ENCODE measurements around the gene ARHGDIB.

ARHGDIB gene

DNA sequence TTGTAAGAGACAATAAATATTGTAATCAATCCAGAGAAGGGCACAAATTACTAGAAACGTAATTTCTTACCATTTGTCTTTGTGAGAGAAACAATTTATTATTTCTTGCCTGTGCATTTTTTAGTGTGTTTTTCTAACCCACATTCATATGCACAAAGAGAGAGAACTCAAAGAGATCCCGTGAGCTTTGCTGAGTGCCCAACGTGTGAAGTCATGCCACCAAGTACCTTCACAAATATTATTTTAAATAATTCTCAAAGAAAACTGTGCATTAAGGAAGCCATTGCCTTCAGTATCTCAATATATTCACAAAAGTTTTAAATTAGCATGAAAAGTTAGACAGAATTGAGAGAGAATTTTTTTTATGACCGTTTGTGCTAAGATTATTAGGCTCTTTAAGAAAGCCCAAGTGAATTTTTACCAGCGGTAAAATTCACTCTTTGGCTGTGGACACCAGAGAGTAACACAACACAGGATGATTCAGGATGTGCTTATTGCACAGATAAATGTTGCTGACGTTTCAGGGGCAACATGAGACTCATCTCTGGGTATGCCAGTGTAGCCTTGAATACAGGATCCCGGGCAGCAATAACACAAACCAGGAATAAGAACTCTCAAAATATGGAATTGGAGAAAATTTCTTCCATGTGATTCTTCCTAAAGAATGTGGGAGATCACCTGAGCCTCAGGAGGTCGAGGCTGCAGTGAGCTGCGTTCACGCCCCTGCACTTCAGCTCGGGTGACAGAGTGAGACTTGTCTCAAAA lies 2.9 kb downstream of the ARHGDIB start:
- WGBS (ENCODE audit: extremely low coverage, insufficient coverage, low lambda C conversion rate): no CpG with 5 or more reads among the region's 11 CpGs
- no peak overlapping the region for H3K23ac ChIP-seq (ENCODE audit: low read length)
- no peaks in the 10 kb centered on the region for H3K79me1 ChIP-seq (ENCODE audit: low read length)
- H2BK120ac ChIP-seq (ENCODE audit: low read depth, low read length): no peak overlapping the region
- no peak overlapping the region for H3K27ac ChIP-seq (ENCODE audit: low read depth, low read length)
- no peak overlapping the region for H3K18ac ChIP-seq (ENCODE audit: low read length)
- no peak overlapping the region for H3K4ac ChIP-seq (ENCODE audit: low read depth, low read length)
- no peak overlapping the region for H4K5ac ChIP-seq (ENCODE audit: low read length)
- no peaks in the 10 kb centered on the region for H3K36me3 ChIP-seq (ENCODE audit: control insufficient read depth, insufficient read depth, low read length)
- no peak overlapping the region for H2AK5ac ChIP-seq (ENCODE audit: low read length)
- H3K27me3 ChIP-seq (ENCODE audit: insufficient read depth, low read length, poor library complexity): no peaks in the 10 kb centered on the region
- H4K8ac ChIP-seq (ENCODE audit: low read depth, low read length): no peak overlapping the region
- no peak for DNase-seq
- no peaks in the 10 kb centered on the region for H3K79me2 ChIP-seq (ENCODE audit: control insufficient read depth, insufficient read depth, low read length)
- H3K56ac ChIP-seq (ENCODE audit: low read length): no peak overlapping the region
- H3K4me2 ChIP-seq (ENCODE audit: low read length): no peak overlapping the region
- no peaks in the 10 kb centered on the region for H3K4me1 ChIP-seq (ENCODE audit: control insufficient read depth, low read depth, low read length)
- no peak overlapping the region for H2BK15ac ChIP-seq (replicated peaks; ENCODE audit: low read depth)
- H2BK5ac ChIP-seq (ENCODE audit: low read length): no peak overlapping the region
- H3K4me3 ChIP-seq (ENCODE audit: low read length): no peak overlapping the region
- no peak overlapping the region for H3K9ac ChIP-seq (ENCODE audit: low read length)

GRCh38 chr12:14957551-14958168 lies 3.7 kb downstream of the ARHGDIB start:
- no peak overlapping the region for H2BK120ac ChIP-seq (ENCODE audit: low read depth, low read length)

GRCh38 chr12:14956905-14957304 lies 4.5 kb downstream of the ARHGDIB start:
- no peak for DNase-seq
- Histone ChIP-seq H4K8ac (ENCODE audit: low read depth, low read length) (no peak overlapping the region), H3K23ac (ENCODE audit: low read length) (no peak overlapping the region), H3K27me3 (ENCODE audit: insufficient read depth, low read length, poor library complexity) (no peaks in the 10 kb centered on the region), H3K4me3 (ENCODE audit: low read length) (no peak overlapping the region), H3K36me3 (ENCODE audit: control insufficient read depth, insufficient read depth, low read length) (no peaks in the 10 kb centered on the region), H2AK5ac (ENCODE audit: low read length) (no peak overlapping the region), H2BK120ac (ENCODE audit: low read depth, low read length) (no peak overlapping the region), H4K5ac (ENCODE audit: low read length) (no peak overlapping the region), H3K56ac (ENCODE audit: low read length) (no peak overlapping the region), H3K9ac (ENCODE audit: low read length) (no peak overlapping the region), H2BK5ac (ENCODE audit: low read length) (no peak overlapping the region), H3K4me1 (ENCODE audit: control insufficient read depth, low read depth, low read length) (no peaks in the 10 kb centered on the region), H2BK15ac (replicated peaks; ENCODE audit: low read depth) (no peak overlapping the region), H3K79me1 (ENCODE audit: low read length) (no peaks in the 10 kb centered on the region), H3K27ac (ENCODE audit: low read depth, low read length) (no peak overlapping the region), H3K4ac (ENCODE audit: low read depth, low read length) (no peak overlapping the region), H3K79me2 (ENCODE audit: control insufficient read depth, insufficient read depth, low read length) (no peaks in the 10 kb centered on the region), H3K4me2 (ENCODE audit: low read length) (no peak overlapping the region), H3K18ac (ENCODE audit: low read length) (no peak overlapping the region)
- WGBS (ENCODE audit: extremely low coverage, insufficient coverage, low lambda C conversion rate): no CpG with 5 or more reads among the region's 2 CpGs

More at GRCh38 chr12:14957551-14958168, 3.7 kb downstream of the ARHGDIB start:
- no peaks in the 10 kb centered on the region for H3K27me3 ChIP-seq (ENCODE audit: insufficient read depth, low read length, poor library complexity)
- H2BK15ac ChIP-seq (replicated peaks; ENCODE audit: low read depth): no peak overlapping the region
- no peaks in the 10 kb centered on the region for H3K4me1 ChIP-seq (ENCODE audit: control insufficient read depth, low read depth, low read length)
- no peak overlapping the region for H3K9ac ChIP-seq (ENCODE audit: low read length)
- H3K23ac ChIP-seq (ENCODE audit: low read length): no peak overlapping the region
- H3K36me3 ChIP-seq (ENCODE audit: control insufficient read depth, insufficient read depth, low read length): no peaks in the 10 kb centered on the region
- H2BK5ac ChIP-seq (ENCODE audit: low read length): no peak overlapping the region
- no peak for DNase-seq
- no peak overlapping the region for H3K56ac ChIP-seq (ENCODE audit: low read length)
- no peak overlapping the region for H4K5ac ChIP-seq (ENCODE audit: low read length)
- H3K79me1 ChIP-seq (ENCODE audit: low read length): no peaks in the 10 kb centered on the region
- H3K79me2 ChIP-seq (ENCODE audit: control insufficient read depth, insufficient read depth, low read length): no peaks in the 10 kb centered on the region
- no peak overlapping the region for H3K27ac ChIP-seq (ENCODE audit: low read depth, low read length)
- H4K8ac ChIP-seq (ENCODE audit: low read depth, low read length): no peak overlapping the region
- no peak overlapping the region for H3K4me3 ChIP-seq (ENCODE audit: low read length)
- no CpG with 5 or more reads among the region's 5 CpGs for WGBS (ENCODE audit: extremely low coverage, insufficient coverage, low lambda C conversion rate)
- no peak overlapping the region for H3K4me2 ChIP-seq (ENCODE audit: low read length)
- no peak overlapping the region for H3K18ac ChIP-seq (ENCODE audit: low read length)
- no peak overlapping the region for H2AK5ac ChIP-seq (ENCODE audit: low read length)
- H3K4ac ChIP-seq (ENCODE audit: low read depth, low read length): no peak overlapping the region

GRCh38 chr12:14956024-14956891 lies 5.1 kb downstream of the ARHGDIB start:
- Histone ChIP-seq H3K4ac (ENCODE audit: low read depth, low read length) (no peak overlapping the region), H3K9ac (ENCODE audit: low read length) (no peak overlapping the region), H2BK15ac (replicated peaks; ENCODE audit: low read depth) (no peak overlapping the region), H2AK5ac (ENCODE audit: low read length) (no peak overlapping the region), H2BK120ac (ENCODE audit: low read depth, low read length) (no peak overlapping the region), H3K18ac (ENCODE audit: low read length) (no peak overlapping the region), H3K79me1 (ENCODE audit: low read length) (no peaks in the 10 kb centered on the region), H3K56ac (ENCODE audit: low read length) (no peak overlapping the region), H4K8ac (ENCODE audit: low read depth, low read length) (no peak overlapping the region), H3K36me3 (ENCODE audit: control insufficient read depth, insufficient read depth, low read length) (no peaks in the 10 kb centered on the region), H3K27ac (ENCODE audit: low read depth, low read length) (no peak overlapping the region), H3K79me2 (ENCODE audit: control insufficient read depth, insufficient read depth, low read length) (no peaks in the 10 kb centered on the region), H3K4me1 (ENCODE audit: control insufficient read depth, low read depth, low read length) (no peaks in the 10 kb centered on the region), H3K27me3 (ENCODE audit: insufficient read depth, low read length, poor library complexity) (no peaks in the 10 kb centered on the region), H3K4me3 (ENCODE audit: low read length) (no peak overlapping the region), H4K5ac (ENCODE audit: low read length) (no peak overlapping the region), H3K23ac (ENCODE audit: low read length) (no peak overlapping the region), H3K4me2 (ENCODE audit: low read length) (no peak overlapping the region), H2BK5ac (ENCODE audit: low read length) (no peak overlapping the region)
- DNase-seq: no peak
- no CpG with 5 or more reads among the region's 9 CpGs for WGBS (ENCODE audit: extremely low coverage, insufficient coverage, low lambda C conversion rate)

DNA sequence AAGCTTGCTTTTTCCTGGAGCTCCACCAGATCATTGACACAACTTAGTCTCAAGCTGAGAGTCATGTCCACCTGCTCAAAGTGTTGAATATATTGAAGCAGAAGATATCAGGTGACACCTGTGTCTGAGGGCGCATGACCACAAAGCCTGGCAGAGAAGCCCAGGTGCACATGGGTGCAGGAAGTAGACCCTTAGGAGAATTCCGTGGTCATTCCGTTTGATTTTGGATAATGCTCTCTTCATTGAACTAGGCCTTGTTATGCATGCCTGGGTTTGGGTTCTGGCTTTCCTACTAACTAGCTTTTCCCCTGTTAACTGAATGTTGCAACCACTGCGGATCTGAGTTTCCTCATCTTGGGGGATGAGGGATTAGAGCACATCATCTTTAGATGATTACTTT lies 7.1 kb downstream of the ARHGDIB start:
- H3K18ac ChIP-seq (ENCODE audit: low read length): no peak overlapping the region
- no peak overlapping the region for H3K4ac ChIP-seq (ENCODE audit: low read depth, low read length)
- H3K27ac ChIP-seq (ENCODE audit: low read depth, low read length): no peak overlapping the region
- no peak overlapping the region for H2BK5ac ChIP-seq (ENCODE audit: low read length)
- no peak overlapping the region for H3K4me2 ChIP-seq (ENCODE audit: low read length)
- H2BK120ac ChIP-seq (ENCODE audit: low read depth, low read length): no peak overlapping the region
- no peak overlapping the region for H2AK5ac ChIP-seq (ENCODE audit: low read length)
- H3K36me3 ChIP-seq (ENCODE audit: control insufficient read depth, insufficient read depth, low read length): no peaks in the 10 kb centered on the region
- H4K8ac ChIP-seq (ENCODE audit: low read depth, low read length): no peak overlapping the region
- H4K5ac ChIP-seq (ENCODE audit: low read length): no peak overlapping the region
- H3K4me3 ChIP-seq (ENCODE audit: low read length): no peak overlapping the region
- no peaks in the 10 kb centered on the region for H3K4me1 ChIP-seq (ENCODE audit: control insufficient read depth, low read depth, low read length)
- H2BK15ac ChIP-seq (replicated peaks; ENCODE audit: low read depth): no peak overlapping the region
- no peaks in the 10 kb centered on the region for H3K27me3 ChIP-seq (ENCODE audit: insufficient read depth, low read length, poor library complexity)
- H3K23ac ChIP-seq (ENCODE audit: low read length): no peak overlapping the region
- WGBS (ENCODE audit: extremely low coverage, insufficient coverage, low lambda C conversion rate): no CpG with 5 or more reads among the region's 4 CpGs
- H3K56ac ChIP-seq (ENCODE audit: low read length): no peak overlapping the region
- no peak overlapping the region for H3K9ac ChIP-seq (ENCODE audit: low read length)
- no peak for DNase-seq
- no peaks in the 10 kb centered on the region for H3K79me2 ChIP-seq (ENCODE audit: control insufficient read depth, insufficient read depth, low read length)
- no peaks in the 10 kb centered on the region for H3K79me1 ChIP-seq (ENCODE audit: low read length)

Data from mesendoderm (in vitro differentiated cells).